Measurements from ENCODE around the gene CLTCL1. TPM values are rescaled to one million over a fixed set of nuclear protein-coding genes. Genes with fewer than 3 reads are reported as not detected.

CLTCL1 gene
- total and polyA plus RNA-seq, 2 donors (not counting 1 experiment from before 2014, with no cell fraction given), result 1.0 to 5.5 TPM

DNA sequence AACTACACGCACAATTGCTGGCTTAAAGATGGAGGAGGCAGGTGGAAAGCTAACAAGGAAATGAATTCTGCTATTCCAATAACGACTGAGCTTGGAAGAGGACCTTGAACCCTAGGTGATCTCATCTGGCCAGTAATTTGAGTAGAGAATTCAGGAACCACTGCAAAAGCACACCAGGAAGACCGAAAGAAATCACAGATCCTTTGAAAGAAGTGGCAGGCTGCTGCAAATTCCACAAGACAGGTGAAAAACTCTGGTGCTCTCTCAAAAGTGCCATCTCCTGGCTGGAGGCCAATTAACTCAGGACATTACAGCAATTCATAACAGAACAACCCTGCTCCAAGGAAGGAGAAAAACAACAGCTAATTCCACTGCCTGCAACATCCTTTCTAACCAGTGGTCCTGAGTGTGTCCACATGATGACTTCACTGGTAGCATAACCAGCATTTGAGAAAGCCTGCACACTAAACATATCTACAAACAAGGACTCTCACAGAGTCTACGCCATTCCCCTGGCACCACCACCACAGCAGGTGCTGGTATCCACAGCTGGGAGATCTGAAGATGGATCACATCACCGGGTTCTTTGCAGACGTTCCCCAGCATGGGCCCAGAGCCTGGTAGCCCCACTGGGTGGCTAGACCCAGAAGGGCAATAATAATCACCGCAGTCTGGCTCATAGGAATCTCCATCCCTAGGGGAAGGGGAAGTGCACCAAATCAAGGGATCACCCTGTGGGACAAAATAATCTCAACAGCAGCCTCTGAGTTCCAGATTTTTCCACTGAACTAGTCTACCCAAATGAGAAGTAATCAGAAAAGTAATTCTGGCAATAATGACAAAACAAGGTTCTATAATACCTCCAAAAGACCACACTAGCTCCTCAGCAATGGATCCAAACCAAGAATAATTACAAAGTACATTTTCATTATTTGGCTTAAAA, 44.9 kb upstream of the CLTCL1 start:
- Histone ChIP-seq H3K4me3 (ENCODE audit: control extremely low read depth in 1 of 5, extremely low read depth in 1 of 5, insufficient read depth in 1 of 5, low read depth in 2 of 5, low read length in 4 of 5) (peak overlapping the region in 1 of 5 experiments; percentile 23), H3K36me3 (replicated peaks in 1 of 2; ENCODE audit: control extremely low read depth in 1 of 2, control insufficient read depth in 1 of 2, extremely low read depth in 1 of 2, insufficient read depth in 2 of 2, low read length in 1 of 2) (peaks cover 16 to 76% of the 10 kb centered on the region in 2 experiments), H3K79me2 (ENCODE audit: control insufficient read depth, insufficient read depth, low read length) (peaks cover 28% of the 10 kb centered on the region), H3K27ac (ENCODE audit: low read length in 2 of 2) (no peak overlapping the region), H4K20me1 (ENCODE audit: control insufficient read depth, insufficient read depth, low read length, poor library complexity, severe bottlenecking) (no peaks in the 10 kb centered on the region), H3K9ac (ENCODE audit: low read length) (no peak overlapping the region), H3K27me3 (replicated peaks in 1 of 4; ENCODE audit: control extremely low read depth in 1 of 4, control insufficient read depth in 3 of 4, insufficient read depth in 4 of 4, low read length in 3 of 4) (no peaks in the 10 kb centered on the region), H2AFZ (ENCODE audit: insufficient read depth, low read depth, low read length, poor library complexity, severe bottlenecking) (no peak overlapping the region), H3K4me2 (replicated peaks; ENCODE audit: low read depth, low read length, poor library complexity, severe bottlenecking) (no peak overlapping the region), H3K4me1 (ENCODE audit: control insufficient read depth in 2 of 2, insufficient read depth in 2 of 2, low read length in 2 of 2) (no peaks in the 10 kb centered on the region), H3K9me3 (ENCODE audit: control extremely low read depth in 1 of 3, control insufficient read depth in 2 of 3, insufficient read depth in 1 of 3, low read length in 2 of 3) (peaks cover 14 to 56% (median 44%) of the 10 kb centered on the region in 3 donors)
- ChIA-PET CTCF (no interaction called here), POLR2A (no interaction called here)
- no peaks in the 10 kb centered on the region for H3K4me1 Mint-ChIP-seq
- no peak for DNase-seq
- no peak overlapping the region for H3K4me3 Mint-ChIP-seq
- H3K27me3 Mint-ChIP-seq, result no peaks in the 10 kb centered on the region
- no peak for TF ChIP-seq CTCF (IDR thresholded peaks at IDR 0.05)
- no peak for TF ChIP-seq EZH2 (IDR thresholded peaks at IDR 0.05; ENCODE audit: borderline replicate concordance, insufficient read depth, low read depth, low read length, poor library complexity, severe bottlenecking)
- H3K27ac Mint-ChIP-seq, result no peak overlapping the region
- ATAC-seq (ENCODE audit: low read depth), result no peak
- WGBS (ENCODE audit: insufficient coverage), result 98% methylated on average over 6 of the region's 7 CpGs
- intact Hi-C loops (cut with micrococcal nuclease), result no loop called here
- peaks cover 24% of the 10 kb centered on the region for H3K9me3 Mint-ChIP-seq (ENCODE audit: insufficient read depth)

GRCh38 chr22:19331975-19332374, 40.5 kb upstream of the CLTCL1 start:
- CTCF ChIA-PET, result interaction anchor here (1.1 kb wide), 1 partner anchor 32 kb away, joined by 4 read pairs; no protein-coding TSS in a partner anchor
- Mint-ChIP-seq H3K4me1 (no peaks in the 10 kb centered on the region), H3K4me3 (no peak overlapping the region), H3K27ac (no peak overlapping the region), H3K27me3 (no peaks in the 10 kb centered on the region), H3K9me3 (ENCODE audit: insufficient read depth) (peaks cover 21% of the 10 kb centered on the region)
- Histone ChIP-seq H3K4me1 (ENCODE audit: control insufficient read depth in 2 of 2, insufficient read depth in 2 of 2, low read length in 2 of 2) (no peaks in the 10 kb centered on the region), H3K36me3 (replicated peaks in 1 of 2; ENCODE audit: control extremely low read depth in 1 of 2, control insufficient read depth in 1 of 2, extremely low read depth in 1 of 2, insufficient read depth in 2 of 2, low read length in 1 of 2) (peaks cover 4 to 57% of the 10 kb centered on the region in 2 experiments), H3K4me2 (replicated peaks; ENCODE audit: low read depth, low read length, poor library complexity, severe bottlenecking) (no peak overlapping the region), H3K9ac (ENCODE audit: low read length) (no peak overlapping the region), H3K79me2 (ENCODE audit: control insufficient read depth, insufficient read depth, low read length) (peaks cover 11% of the 10 kb centered on the region), H2AFZ (ENCODE audit: insufficient read depth, low read depth, low read length, poor library complexity, severe bottlenecking) (no peak overlapping the region), H3K9me3 (ENCODE audit: control extremely low read depth in 1 of 3, control insufficient read depth in 2 of 3, insufficient read depth in 1 of 3, low read length in 2 of 3) (peaks cover 6 to 67% (median 38%) of the 10 kb centered on the region in 3 donors), H3K4me3 (ENCODE audit: control extremely low read depth in 1 of 5, extremely low read depth in 1 of 5, insufficient read depth in 1 of 5, low read depth in 2 of 5, low read length in 4 of 5) (no peak overlapping the region), H4K20me1 (ENCODE audit: control insufficient read depth, insufficient read depth, low read length, poor library complexity, severe bottlenecking) (no peaks in the 10 kb centered on the region), H3K27ac (ENCODE audit: low read length in 2 of 2) (no peak overlapping the region), H3K27me3 (replicated peaks in 1 of 4; ENCODE audit: control extremely low read depth in 1 of 4, control insufficient read depth in 3 of 4, insufficient read depth in 4 of 4, low read length in 3 of 4) (no peaks in the 10 kb centered on the region)
- POLR2A ChIA-PET, result no interaction called here
- whole genome bisulfite sequencing (ENCODE audit: insufficient coverage), result 100% methylated on average over 3 of the region's 5 CpGs
- ATAC-seq (ENCODE audit: low read depth), result no peak
- TF ChIP-seq EZH2 (IDR thresholded peaks at IDR 0.05; ENCODE audit: borderline replicate concordance, insufficient read depth, low read depth, low read length, poor library complexity, severe bottlenecking), result no peak
- intact Hi-C loops (cut with micrococcal nuclease), result no loop called here
- no peak for DNase-seq

Data from B cell (primary cell).